IPS-NIHi11 (cell line): Measurements from ENCODE around the gene XKR7.

Experiments
- DNase-seq: peaks from one replicate; pipeline ENCODE4 v3.0.0; 2012; ENCODE audit warnings: mixed read lengths, low spot score

The XKR7 gene

GRCh38 chr20:31979713-31980426 is 11.9 kb downstream of the XKR7 start:
- no peak for DNase-seq

GRCh38 chr20:31981784-31982183 is 13.8 kb downstream of the XKR7 start:
- no peak for DNase-seq

GRCh38 chr20:31984981-31985471 is 17.1 kb downstream of the XKR7 start:
- DNase-seq, result no peak

- no peak for DNase-seq
These were observed 19.8 kb downstream of the XKR7 start for GRCh38 chr20:31987744-31988143.

- no peak for DNase-seq
These were observed 20.6 kb downstream of the XKR7 start for GRCh38 chr20:31988430-31989015.

GRCh38 chr20:31989030-31989645 is 21.2 kb downstream of the XKR7 start:
- DNase-seq, result no peak

- no peak for DNase-seq
These were observed 22.8 kb downstream of the XKR7 start for GRCh38 chr20:31990641-31991338.

- no peak for DNase-seq
These were observed 23.4 kb downstream of the XKR7 start for GRCh38 chr20:31991339-31991705.

- DNase-seq, result no peak
These were observed 24.1 kb downstream of the XKR7 start for GRCh38 chr20:31992086-31992485.

GRCh38 chr20:31996996-31997395 is 29.0 kb downstream of the XKR7 start:
- DNase-seq, result no peak

GRCh38 chr20:31998246-31998645 is 30.3 kb downstream of the XKR7 start:
- DNase-seq, result no peak

GRCh38 chr20:32003325-32003724 is 35.4 kb downstream of the XKR7 start:
- no peak for DNase-seq

- no peak for DNase-seq
These were observed 37.0 kb downstream of the XKR7 start for GRCh38 chr20:32004963-32005362.

GRCh38 chr20:32006053-32006452 is 38.1 kb downstream of the XKR7 start:
- DNase-seq, result no peak

- peak; percentile 47 for DNase-seq
These were observed 39.2 kb downstream of the XKR7 start for GRCh38 chr20:32006841-32007786.

GRCh38 chr20:32007787-32008616 is 40.1 kb downstream of the XKR7 start:
- DNase-seq, result peak; percentile 67

- DNase-seq, result no peak
These were observed 41.6 kb downstream of the XKR7 start for GRCh38 chr20:32009564-32009963.

- no peak for DNase-seq
These were observed 42.1 kb downstream of the XKR7 start, which contains the start of gene CCM2L for GRCh38 chr20:32010101-32010500. TSS of gene CCM2L (plus strand) at chr20:32010438. CDS start at chr20:32010455, 17 bp downstream.

GRCh38 chr20:32010666-32011065 is 42.7 kb downstream of the XKR7 start:
- no peak for DNase-seq

- no peak for DNase-seq
These were observed 44.3 kb downstream of the XKR7 start for GRCh38 chr20:32012159-32012688.
